H9 (cell line): ENCODE results near the gene PUM2. TPM values are rescaled to one million over a fixed set of nuclear protein-coding genes. Genes with fewer than 3 reads are reported as not detected.

ENCODE experiments used
- DNase-seq: peaks from one replicate; pipeline ENCODE4 v3.0.0-alpha.2; 2017
- H2AFZ ChIP-seq: one replicate; pipeline ENCODE4 v1.6.1; 2013; ENCODE audit warnings: mild to moderate bottlenecking, low read length, control low read depth, moderate library complexity
- H2AK5ac ChIP-seq: 2 replicates; pipeline ENCODE4 v1.6.1; 2013; ENCODE audit warnings: low read length, control low read depth, mixed read lengths; ENCODE audit not compliant: insufficient read length
- H2BK120ac ChIP-seq: one replicate; pipeline ENCODE4 v1.6.1; 2013; ENCODE audit warnings: low read depth, mild to moderate bottlenecking, low read length, control low read depth, inconsistent platforms; ENCODE audit not compliant: poor library complexity, severe bottlenecking
- H2BK12ac ChIP-seq: 2 replicates; pipeline ENCODE4 v1.6.1; 2013; ENCODE audit warnings: low read length, control low read depth, mixed read lengths, low read depth; ENCODE audit not compliant: insufficient read length
- H2BK15ac ChIP-seq: 2 replicates; pipeline ENCODE4 v1.6.1; 2013; ENCODE audit warnings: low read depth, low read length, control low read depth
- H2BK20ac ChIP-seq: one replicate; pipeline ENCODE4 v1.6.1; 2013; ENCODE audit warnings: low read depth, mild to moderate bottlenecking, low read length, control low read depth, inconsistent platforms; ENCODE audit not compliant: poor library complexity, severe bottlenecking
- H2BK5ac ChIP-seq: 2 replicates; pipeline ENCODE4 v1.6.1; 2013; ENCODE audit warnings: low read length, control low read depth, mixed read lengths; ENCODE audit not compliant: insufficient read length
- H3K14ac ChIP-seq: 2 replicates; pipeline ENCODE4 v1.6.1; 2013; ENCODE audit warnings: low read length, control low read depth; ENCODE audit not compliant: insufficient read depth
- H3K18ac ChIP-seq: 2 replicates; pipeline ENCODE4 v1.6.1; 2013; ENCODE audit warnings: low read depth, mild to moderate bottlenecking, mixed read lengths, low read length, control low read depth; ENCODE audit not compliant: insufficient read length
- H3K23ac ChIP-seq: 2 replicates; pipeline ENCODE4 v1.6.1; 2013; ENCODE audit warnings: low read length, control low read depth, mixed read lengths, low read depth; ENCODE audit not compliant: insufficient read length
- H3K23me2 ChIP-seq: 2 replicates; pipeline ENCODE4 v1.6.1; 2013; ENCODE audit warnings: low read depth, mild to moderate bottlenecking, mixed read lengths, low read length, control low read depth; ENCODE audit not compliant: insufficient read length, poor library complexity, severe bottlenecking
- H3K27ac ChIP-seq: 2 replicates; pipeline ENCODE4 v1.5.1; 2013; ENCODE audit warnings: low read length, control low read depth, mixed read lengths, low read depth; ENCODE audit not compliant: insufficient read length
- H3K27me3 ChIP-seq: 2 replicates; pipeline ENCODE4 v1.6.1; 2013; ENCODE audit warnings: low read length, control low read depth, inconsistent platforms; ENCODE audit not compliant: insufficient read depth
- H3K4ac ChIP-seq: 2 replicates; pipeline ENCODE4 v1.6.1; 2013; ENCODE audit warnings: low read depth, mild to moderate bottlenecking, control low read depth, inconsistent platforms, low read length, moderate library complexity
- H3K4me1 ChIP-seq: 2 replicates; pipeline ENCODE4 v1.6.1; 2013; ENCODE audit warnings: low read length, control low read depth, inconsistent platforms; ENCODE audit not compliant: insufficient read depth
- H3K4me2 ChIP-seq: 2 replicates; pipeline ENCODE4 v1.6.1; 2013; ENCODE audit warnings: low read length, control low read depth, mixed read lengths; ENCODE audit not compliant: insufficient read length, insufficient read depth
- H3K56ac ChIP-seq: 2 replicates; pipeline ENCODE4 v1.6.1; 2013; ENCODE audit warnings: low read depth, mild to moderate bottlenecking, mixed read lengths, low read length, control low read depth; ENCODE audit not compliant: insufficient read length
- H3K79me1 ChIP-seq: 2 replicates; pipeline ENCODE4 v1.6.1; 2013; ENCODE audit warnings: low read depth, mild to moderate bottlenecking, moderate library complexity, low read length, control low read depth, inconsistent platforms; ENCODE audit not compliant: insufficient read depth, poor library complexity, severe bottlenecking
- H3K79me2 ChIP-seq: 2 replicates; pipeline ENCODE4 v1.6.1; 2013; ENCODE audit warnings: low read length, control low read depth, inconsistent platforms; ENCODE audit not compliant: insufficient read depth
- H3K9ac ChIP-seq: 2 replicates; pipeline ENCODE4 v1.6.1; 2013; ENCODE audit warnings: low read length, control low read depth, mixed read lengths; ENCODE audit not compliant: insufficient read length; ENCODE audit errors: extremely low read depth
- H3K9me3 ChIP-seq: one replicate; pipeline ENCODE4 v1.6.1; 2013; ENCODE audit warnings: low read depth, low read length, inconsistent platforms; ENCODE audit not compliant: control insufficient read depth
- H3T11ph ChIP-seq: one replicate; pipeline ENCODE4 v1.6.1; 2013; ENCODE audit warnings: mild to moderate bottlenecking, low read length, control low read depth, inconsistent platforms
- H4K20me1 ChIP-seq: one replicate; pipeline ENCODE4 v1.6.1; 2013; ENCODE audit not compliant: control insufficient read depth, insufficient read length, insufficient read depth
- H4K5ac ChIP-seq: 2 replicates; pipeline ENCODE4 v1.6.1; 2013; ENCODE audit warnings: low read depth, mild to moderate bottlenecking, mixed read lengths, low read length, control low read depth; ENCODE audit not compliant: insufficient read length
- H4K8ac ChIP-seq: replicated peaks from 2 replicates; pipeline ENCODE4 v1.6.1; 2013; ENCODE audit warnings: low read length, control low read depth, mixed read lengths, low read depth; ENCODE audit not compliant: insufficient read length
- H4K91ac ChIP-seq: 2 replicates; pipeline ENCODE4 v1.6.1; 2013; ENCODE audit warnings: low read depth, mild to moderate bottlenecking, moderate library complexity, mixed read lengths, low read length, control low read depth; ENCODE audit not compliant: insufficient read length
- H3K27ac Mint-ChIP-seq, 3 experiments: 2 replicates in 2 of 3; 3 replicates in 1 of 3; pipeline ENCODE4 v1.8.0; 2020 to 2021; ENCODE audit warnings: mixed read lengths in 3 of 3, mild to moderate bottlenecking in 1 of 3, moderate library complexity in 1 of 3
- H3K27me3 Mint-ChIP-seq: 2 replicates; pipeline ENCODE4 v1.8.0; 2021; ENCODE audit warnings: low read depth, mild to moderate bottlenecking, moderate library complexity, mixed read lengths
- H3K36me3 Mint-ChIP-seq, 3 experiments: 2 replicates in 2 of 3; 3 replicates in 1 of 3; pipeline ENCODE4 v1.8.0; 2020 to 2021; ENCODE audit warnings: low read depth in 3 of 3, mixed read lengths in 3 of 3; ENCODE audit not compliant: insufficient read depth in 1 of 3
- H3K4me1 Mint-ChIP-seq, 2 experiments: 2 replicates each; pipeline ENCODE4 v1.8.0; 2020; ENCODE audit warnings: mixed read lengths in 2 of 2
- H3K4me3 Mint-ChIP-seq, 2 experiments: 2 replicates in 1 of 2; 3 replicates in 1 of 2; pipeline ENCODE4 v1.8.0; 2020 to 2021; ENCODE audit warnings: mild to moderate bottlenecking in 2 of 2, mixed read lengths in 2 of 2, moderate library complexity in 1 of 2
- H3K9me3 Mint-ChIP-seq, 2 experiments: 2 replicates in 1 of 2; 3 replicates in 1 of 2; pipeline ENCODE4 v1.8.0; 2020; ENCODE audit warnings: mild to moderate bottlenecking in 2 of 2, mixed read lengths in 2 of 2, moderate library complexity in 1 of 2
- CTCF ChIP-seq: fragments of 200-600 bp; sonication (generic); conservative IDR thresholded peaks from 3 replicates; pipeline ENCODE4 v1.8.0; 2021; ENCODE audit warnings: antibody characterized with exemption, mild to moderate bottlenecking
- WGBS: extraction: QIAGEN DNeasy Blood & Tissue Kit; methylation state at CpG from one replicate; pipeline ENCODE4 v1.1.7; 2013; ENCODE audit warnings: missing lambda C conversion rate, low lambda C conversion rate, mixed read lengths; ENCODE audit not compliant: insufficient read length; ENCODE audit errors: extremely low coverage; 5-methylcytosine and 5-hydroxymethylcytosine counted together
- total RNA-seq: library from RNA; stranded (reverse); gene quantifications from 2 replicates; pipeline ENCODE4 v1.2.1, GENCODE V29; 2021

PUM2 gene
- total RNA-seq, 1 experiment from 2014 or later, result 96.6 TPM

- no peak overlapping the region for H3K4ac ChIP-seq
- no peak overlapping the region for H2BK120ac ChIP-seq
- H2AFZ ChIP-seq, result no peak overlapping the region
- H3K23me2 ChIP-seq, result no peaks in the 10 kb centered on the region
- no peak overlapping the region for H2BK15ac ChIP-seq
- no peak overlapping the region for H4K8ac ChIP-seq
- no peak overlapping the region for H3K56ac ChIP-seq
- Mint-ChIP-seq H3K27ac (peak overlapping the region in 1 of 3 experiments; percentile 57; a peak in 3 of 7 replicates), H3K4me3 (no peak overlapping the region), H3K9me3 (no peaks in the 10 kb centered on the region), H3K4me1 (peaks cover 42 to 46% of the 10 kb centered on the region in 2 experiments), H3K36me3 (peaks cover 29 to 42% (median 30%) of the 10 kb centered on the region in 3 experiments; a peak in 6 of 7 replicates), H3K27me3 (no peaks in the 10 kb centered on the region)
- peaks cover 19% of the 10 kb centered on the region for H3K79me1 ChIP-seq
- H2BK20ac ChIP-seq, result no peak overlapping the region
- no peak overlapping the region for H3K23ac ChIP-seq
- no peak overlapping the region for H3K4me2 ChIP-seq
- H3T11ph ChIP-seq, result no peak overlapping the region
- H3K4me1 ChIP-seq, result no peaks in the 10 kb centered on the region; the same call in 1 of the 2 replicates
- no peak overlapping the region for H2BK12ac ChIP-seq
- no peak overlapping the region for H3K18ac ChIP-seq
- DNase-seq, result no peak
- no peak overlapping the region for H3K9ac ChIP-seq
- H3K79me2 ChIP-seq, result peaks cover 34% of the 10 kb centered on the region; the same call in 1 of the 2 replicates
- no peak overlapping the region for H2AK5ac ChIP-seq
- no peak overlapping the region for H4K5ac ChIP-seq
- H3K27ac ChIP-seq, result no peak overlapping the region
- WGBS, result no CpG with 5 or more reads among the region's 1 CpG
- H4K20me1 ChIP-seq, result no peaks in the 10 kb centered on the region
- H3K9me3 ChIP-seq, result no peaks in the 10 kb centered on the region
- TF ChIP-seq CTCF, result no peak
- no peaks in the 10 kb centered on the region for H3K27me3 ChIP-seq
- H3K14ac ChIP-seq, result no peak overlapping the region
- H2BK5ac ChIP-seq, result no peak overlapping the region
- no peak overlapping the region for H4K91ac ChIP-seq
Observed at GRCh38 chr2:20327370-20327769, 23.3 kb downstream of the PUM2 start.
